ENCODE results near the gene CCDC107.

Gene CCDC107

DNA sequence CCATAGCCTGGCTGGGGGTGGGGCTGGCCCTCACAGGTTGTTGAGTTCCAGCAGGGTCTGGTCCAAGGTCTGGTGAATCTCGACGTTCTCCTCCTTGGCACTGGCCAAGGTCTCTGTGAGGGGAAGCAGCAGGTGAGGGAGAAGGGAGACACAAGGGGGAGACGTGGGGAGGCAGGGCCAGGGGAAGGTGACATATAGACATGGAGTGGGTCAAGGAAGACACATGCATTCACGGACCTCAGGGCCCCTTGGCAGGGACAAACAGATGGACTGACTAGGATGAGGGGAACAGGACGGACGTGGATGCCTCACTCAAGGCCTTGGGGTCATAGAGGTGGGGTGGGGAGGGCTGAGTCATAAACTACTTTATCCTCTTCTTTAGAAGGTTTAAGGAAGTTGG is 24.0 kb downstream of the CCDC107 start:
- H3K4me3 ChIP-seq (ENCODE audit: low read depth, low read length) = no peak overlapping the region

GRCh38 chr9:35682520-35683315 is 24.6 kb downstream of the CCDC107 start:
- no peak overlapping the region for H3K4me3 ChIP-seq (ENCODE audit: low read depth, low read length)

DNA sequence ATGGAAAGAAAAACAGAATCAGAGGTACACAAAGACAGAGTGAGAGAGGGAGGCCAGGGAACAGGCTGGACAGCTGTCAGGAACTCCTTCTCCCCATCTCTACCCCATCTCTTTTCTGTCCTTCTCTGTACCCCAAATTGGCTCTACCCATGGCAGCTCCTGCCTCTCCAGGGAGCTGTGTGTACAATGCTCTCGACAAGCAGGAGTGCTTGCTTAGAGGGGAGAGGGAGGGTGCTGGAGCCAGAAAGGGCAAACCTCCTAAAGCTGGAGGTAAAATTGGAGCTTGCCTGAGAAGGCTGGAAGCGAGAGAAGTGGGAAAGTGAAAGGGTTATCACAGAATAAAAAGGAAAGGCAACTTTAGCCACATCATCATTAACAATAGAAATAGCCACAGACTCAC is 25.2 kb downstream of the CCDC107 start:
- H3K4me3 ChIP-seq (ENCODE audit: low read depth, low read length) = no peak overlapping the region

GRCh38 chr9:35684921-35685320 is 26.8 kb downstream of the CCDC107 start:
- H3K4me3 ChIP-seq (ENCODE audit: low read depth, low read length) = no peak overlapping the region

DNA sequence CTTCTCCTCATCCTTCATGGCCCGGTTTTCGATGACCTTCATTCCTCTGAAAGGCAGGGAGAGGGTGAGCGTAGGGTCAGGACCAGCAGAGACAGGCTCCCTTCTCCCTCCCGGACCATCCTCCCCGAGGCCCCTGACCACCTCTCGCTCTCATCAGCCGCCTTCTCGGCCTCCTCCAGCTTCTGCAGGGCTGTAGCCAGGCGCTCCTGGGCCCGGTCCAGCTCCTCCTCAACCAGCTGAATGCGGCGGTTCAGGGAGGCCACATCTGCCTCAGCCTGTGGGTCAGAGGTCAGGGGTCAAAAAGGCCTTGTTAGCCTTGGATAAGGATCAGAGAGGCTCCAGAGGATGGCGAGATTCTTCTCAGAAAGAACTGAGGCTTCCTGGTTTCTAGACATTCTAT is 27.4 kb downstream of the CCDC107 start:
- H3K4me3 ChIP-seq (ENCODE audit: low read depth, low read length) = no peak overlapping the region

DNA sequence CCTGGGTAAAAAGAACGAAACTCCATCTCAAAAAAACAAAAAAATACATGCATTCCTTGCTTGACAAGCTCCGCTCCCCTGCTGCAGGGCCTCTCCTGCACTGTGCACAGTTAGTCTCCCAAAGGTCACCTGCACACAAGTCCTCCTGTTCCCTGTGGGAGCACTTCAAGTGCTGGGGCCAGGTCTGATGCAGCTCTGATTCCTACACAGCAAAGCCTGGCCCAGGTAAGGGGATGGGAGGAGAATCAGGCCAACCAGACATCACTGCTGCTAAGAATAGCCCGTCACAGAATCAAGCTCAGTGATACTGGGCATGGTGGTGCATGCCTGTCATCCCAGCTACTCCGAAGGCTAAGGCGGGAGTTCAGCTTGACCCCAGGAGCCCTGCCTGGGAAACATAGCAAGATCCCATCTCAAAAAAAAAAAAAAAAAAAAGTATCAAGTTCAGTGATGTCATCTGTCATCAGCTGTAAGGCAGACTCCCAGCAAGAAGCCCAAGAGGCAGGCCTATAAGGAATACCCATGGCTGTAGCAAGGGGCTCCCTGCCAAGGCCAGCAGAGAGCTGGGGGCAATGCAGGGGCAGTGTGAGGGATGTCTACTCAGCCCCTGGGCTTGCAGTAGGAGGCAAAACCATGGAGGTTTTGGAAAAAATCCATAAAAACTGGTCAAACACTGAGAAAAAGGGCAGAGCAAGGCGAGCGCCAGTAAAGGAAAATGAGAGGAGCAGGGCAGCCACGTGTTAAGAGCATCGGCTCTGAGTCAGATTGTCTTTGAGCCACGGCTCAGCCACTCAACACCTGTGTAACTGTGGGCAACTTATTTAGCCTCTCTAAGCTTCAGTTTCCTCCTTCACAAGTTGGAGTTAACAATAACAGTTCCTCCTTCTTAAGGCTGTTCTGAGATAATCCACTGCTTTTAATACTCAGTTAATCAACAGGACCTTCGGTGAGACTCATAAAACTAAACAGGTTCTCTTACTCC is 28.4 kb downstream of the CCDC107 start:
- no peak overlapping the region for H3K4me3 ChIP-seq (ENCODE audit: low read depth, low read length)

DNA sequence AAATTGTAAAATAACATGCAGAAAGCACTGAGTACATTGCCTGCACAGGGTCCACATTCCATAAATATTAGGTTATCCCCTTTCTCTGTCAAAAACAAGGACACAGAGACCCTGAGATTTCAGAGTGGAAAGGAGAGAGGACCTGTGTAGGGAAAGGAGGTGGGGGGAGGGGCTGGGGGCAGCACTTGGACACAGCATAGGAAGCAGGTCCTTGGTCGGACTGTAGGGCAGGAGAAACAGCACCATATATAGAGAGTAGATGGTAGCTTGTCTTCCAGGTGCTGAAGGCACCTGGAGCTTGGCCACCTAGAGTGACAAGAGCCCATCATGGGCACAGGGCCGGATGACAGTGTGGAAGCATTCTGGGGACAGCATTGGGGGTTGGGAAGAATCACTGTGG is 29.2 kb downstream of the CCDC107 start:
- no peak overlapping the region for H3K4me3 ChIP-seq (ENCODE audit: low read depth, low read length)

DNA sequence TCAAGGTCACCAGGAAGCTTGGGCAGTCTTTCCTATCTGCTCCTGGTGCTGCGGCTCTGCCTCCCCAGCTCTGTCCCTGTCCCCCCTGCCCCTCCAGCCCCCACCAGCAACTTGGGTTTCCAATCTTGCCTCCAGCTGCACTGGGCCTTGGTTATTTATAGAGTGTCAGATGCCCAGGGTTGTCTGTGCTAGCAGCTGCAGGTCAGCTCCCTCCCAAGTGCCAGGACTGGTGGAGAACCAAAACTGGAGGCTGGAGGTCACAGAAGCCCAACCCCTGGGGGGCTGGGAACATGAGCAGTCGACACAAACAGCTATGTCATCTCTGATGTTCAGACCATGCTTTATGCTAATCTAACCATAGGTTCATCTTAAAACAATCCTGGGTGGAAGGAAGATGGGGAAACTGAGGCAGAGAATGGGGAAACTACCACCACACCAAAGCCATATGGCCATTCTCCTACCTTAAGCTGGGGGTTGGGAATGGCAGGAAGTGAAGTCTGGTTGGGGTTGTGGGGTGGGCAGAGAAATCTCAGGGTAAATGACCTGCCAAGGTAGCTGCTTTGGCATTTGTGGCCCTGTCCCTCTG is 30.0 kb downstream of the CCDC107 start:
- peak overlapping the region; percentile 4 for H3K4me3 ChIP-seq (ENCODE audit: low read depth, low read length)

GRCh38 chr9:35688558-35689541 is 30.8 kb downstream of the CCDC107 start:
- peak overlapping the region; percentile 89 for H3K4me3 ChIP-seq (ENCODE audit: low read depth, low read length)

DNA sequence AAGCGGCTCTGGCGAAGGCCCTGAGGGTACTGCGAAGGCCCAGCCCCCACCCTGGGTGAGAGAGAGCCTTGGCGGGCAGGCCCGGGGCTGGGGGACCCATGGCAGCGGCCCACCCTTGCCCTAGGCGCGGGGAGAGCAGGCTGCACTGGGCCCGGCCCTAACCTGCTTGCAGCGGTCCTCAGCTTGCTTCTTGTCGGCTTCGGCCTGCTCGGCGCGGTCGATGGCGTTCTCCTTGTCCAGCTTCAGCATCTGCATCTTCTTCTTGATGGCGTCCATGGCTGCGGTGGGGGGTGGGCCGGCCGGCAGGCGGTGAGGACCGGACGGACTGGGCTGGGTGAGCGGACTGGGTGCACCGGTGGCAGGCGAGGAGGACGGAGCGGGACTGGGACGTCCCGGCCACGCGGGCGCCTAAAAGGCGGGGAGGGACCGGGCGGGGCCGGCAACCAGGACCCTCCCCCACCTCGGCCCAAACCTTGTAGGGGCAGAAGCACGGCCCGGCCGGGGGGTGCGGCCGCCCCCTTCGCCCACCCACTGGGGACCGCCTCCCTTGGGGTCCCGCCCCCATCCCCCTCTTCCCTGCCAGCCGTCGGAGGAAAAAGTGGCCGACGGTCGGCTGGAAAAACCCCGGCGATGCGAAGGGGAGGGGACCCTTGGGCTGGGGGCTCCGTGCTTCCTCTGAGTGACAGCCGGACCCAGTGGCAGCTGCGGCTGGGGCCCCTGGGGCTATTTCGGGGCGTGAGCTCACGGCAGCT is 31.6 kb downstream of the CCDC107 start, which contains the start of gene TPM2:
Gene TPM2, minus strand, starts transcription at position 384 of the 752 bp plus-strand sequence. Its CDS starts 108 bp downstream, at position 276.
- peak within 1 kb of the TSS; percentile 89 for H3K4me3 ChIP-seq (ENCODE audit: low read depth, low read length)

DNA sequence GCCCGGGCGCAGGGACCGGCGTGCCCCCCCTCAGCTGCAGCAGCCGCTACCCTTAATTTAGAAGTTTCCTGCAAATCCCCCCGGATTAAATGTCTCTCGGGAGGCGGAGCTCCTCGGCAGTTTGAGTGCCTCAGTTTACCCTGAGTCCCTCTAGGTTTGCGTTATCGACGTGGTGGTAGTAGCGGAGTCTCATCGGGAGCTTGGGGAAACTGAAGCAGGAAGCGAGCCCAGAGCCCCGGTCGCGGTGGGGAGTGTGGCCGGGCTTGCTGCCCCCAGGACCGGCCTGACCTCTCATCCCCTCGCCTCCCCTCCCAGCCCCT is 32.2 kb downstream of the CCDC107 start:
- peak overlapping the region; percentile 89 for H3K4me3 ChIP-seq (ENCODE audit: low read depth, low read length)

- peak overlapping the region; percentile 89 for H3K4me3 ChIP-seq (ENCODE audit: low read depth, low read length)
These were observed 32.7 kb downstream of the CCDC107 start for GRCh38 chr9:35690614-35691333.

- H3K4me3 ChIP-seq (ENCODE audit: low read depth, low read length) = peak overlapping the region; percentile 54
These were observed 33.2 kb downstream of the CCDC107 start for GRCh38 chr9:35691334-35691650.

DNA sequence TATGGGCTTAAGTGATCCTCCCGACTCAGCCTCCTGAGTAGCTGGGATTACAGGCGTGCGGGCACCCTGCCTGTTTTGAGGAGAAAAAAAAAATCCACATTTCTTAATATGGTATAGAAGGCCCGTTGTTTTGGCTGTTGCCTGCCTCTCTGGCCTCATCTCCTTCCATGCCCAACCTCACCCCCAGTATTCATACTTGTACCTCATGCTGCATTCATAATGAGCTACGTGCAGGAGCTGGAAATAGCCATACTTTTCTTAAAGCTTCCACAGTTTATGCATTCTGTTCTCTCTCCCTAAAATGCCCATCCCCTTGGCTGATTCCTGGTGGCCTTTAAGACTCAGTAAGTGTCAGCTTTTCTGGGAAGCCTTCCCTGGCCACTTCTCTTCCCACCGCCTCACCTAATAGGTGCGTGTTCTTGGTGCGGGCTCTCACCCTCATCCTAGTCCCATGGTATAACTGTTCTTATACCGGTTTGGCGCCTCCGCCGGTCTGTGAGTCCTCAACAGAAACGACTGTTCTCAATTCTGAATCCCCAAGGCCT is 33.7 kb downstream of the CCDC107 start:
- no peak overlapping the region for H3K4me3 ChIP-seq (ENCODE audit: low read depth, low read length)

DNA sequence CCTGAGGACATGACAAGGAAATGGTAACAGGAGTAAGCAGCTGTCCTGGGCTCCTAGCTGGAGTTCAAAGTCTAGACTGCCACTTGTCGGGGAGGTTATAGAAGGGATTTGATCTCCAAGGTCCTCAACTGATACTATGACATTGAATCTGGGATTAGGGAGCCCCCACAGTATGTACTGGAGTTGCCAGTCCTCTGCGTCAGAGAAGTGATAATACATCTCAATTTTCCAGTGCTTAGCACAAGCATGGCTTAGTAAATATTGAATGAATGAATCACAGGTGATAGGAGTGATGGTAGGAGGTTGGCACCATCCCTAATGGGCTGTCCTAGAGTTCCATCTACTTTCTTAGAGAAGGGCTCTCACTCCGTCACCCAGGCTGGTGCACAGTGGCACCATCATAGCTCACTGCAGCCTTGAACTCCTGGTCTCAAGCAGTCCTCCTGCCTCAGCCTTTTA is 37.9 kb downstream of the CCDC107 start:
- H3K4me3 ChIP-seq (ENCODE audit: low read depth, low read length) = no peak overlapping the region

DNA sequence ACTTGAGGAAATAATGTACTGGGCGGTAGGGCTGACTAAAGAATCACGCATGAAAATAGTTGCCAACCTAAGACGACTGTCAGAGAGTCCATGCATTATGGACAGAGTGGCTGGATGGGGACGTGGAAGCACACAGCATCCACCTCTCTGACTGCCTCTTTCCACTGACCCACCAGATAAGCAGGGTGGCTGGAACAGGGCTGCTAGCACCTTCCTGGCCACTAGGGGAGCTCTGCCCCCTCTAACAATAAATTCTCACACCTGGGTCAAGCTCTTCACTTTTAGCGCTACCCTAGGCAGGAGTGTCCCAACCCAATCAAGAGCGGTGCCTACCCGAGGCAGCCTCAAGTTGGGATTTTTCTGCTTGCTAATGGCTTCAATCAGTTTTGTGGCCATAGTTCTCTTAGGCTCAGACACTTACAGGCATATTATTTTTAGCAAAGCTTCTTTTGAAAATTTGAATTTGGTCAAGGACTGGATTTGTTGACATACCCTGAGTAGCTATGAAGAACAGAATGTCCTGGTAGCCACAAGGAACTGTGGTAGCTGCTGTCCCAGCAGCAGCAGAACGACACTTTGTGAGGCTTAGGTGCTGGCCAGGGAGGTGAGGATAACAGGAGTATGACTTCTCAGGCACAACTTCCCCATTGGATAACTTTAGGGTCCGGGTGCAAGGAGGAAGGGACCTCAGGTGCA is 38.6 kb downstream of the CCDC107 start:
- H3K4me3 ChIP-seq (ENCODE audit: low read depth, low read length) = no peak overlapping the region

DNA sequence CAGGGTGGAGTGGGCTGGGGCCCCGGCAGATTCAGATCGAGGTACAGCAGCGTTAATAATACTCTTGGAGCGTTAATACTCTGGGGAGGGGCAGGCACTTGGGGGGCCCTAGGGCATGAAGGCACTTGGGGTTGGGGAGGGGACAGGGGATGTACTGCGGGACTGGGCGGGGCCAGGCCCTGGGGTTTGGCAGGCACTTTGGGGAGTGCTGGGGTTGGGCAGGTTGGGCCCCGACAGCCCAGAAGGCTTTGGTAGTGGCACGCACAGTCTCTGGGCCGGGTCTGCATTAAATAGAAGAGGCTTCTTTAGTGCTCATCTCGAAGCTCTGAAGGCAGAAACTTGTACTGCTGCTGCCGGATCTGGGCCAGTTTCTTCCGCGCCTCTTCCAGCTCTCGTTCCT is 39.4 kb downstream of the CCDC107 start:
- no peak overlapping the region for H3K4me3 ChIP-seq (ENCODE audit: low read depth, low read length)

- H3K4me3 ChIP-seq (ENCODE audit: low read depth, low read length) = no peak overlapping the region
These were observed 40.1 kb downstream of the CCDC107 start for GRCh38 chr9:35698231-35698630.
